Ovary (tissue), 3 donors: ENCODE data around the gene MAU2.

Experiments
- POLR2A ChIP-seq: fragments of 450-650 bp; IDR thresholded peaks from one replicate; pipeline ENCODE4 v1.6.1; 2017; ENCODE audit warnings: antibody characterized with exemption, mild to moderate bottlenecking, moderate library complexity
- TF ChIP-seq, protein P1 (sequence below), 3 donors: fragments of 450-650 bp in 2 of 3; fragments of 200-600 bp in 1 of 3; IDR thresholded peaks; one replicate each; pipeline versions ENCODE4 v1.5.1 to v1.8.0; 2016 to 2022; ENCODE audit warnings: antibody characterized with exemption in 3 of 3, mild to moderate bottlenecking in 1 of 3
- donor health status: DM: no; HTN: no; CAD: no.

DNA sequence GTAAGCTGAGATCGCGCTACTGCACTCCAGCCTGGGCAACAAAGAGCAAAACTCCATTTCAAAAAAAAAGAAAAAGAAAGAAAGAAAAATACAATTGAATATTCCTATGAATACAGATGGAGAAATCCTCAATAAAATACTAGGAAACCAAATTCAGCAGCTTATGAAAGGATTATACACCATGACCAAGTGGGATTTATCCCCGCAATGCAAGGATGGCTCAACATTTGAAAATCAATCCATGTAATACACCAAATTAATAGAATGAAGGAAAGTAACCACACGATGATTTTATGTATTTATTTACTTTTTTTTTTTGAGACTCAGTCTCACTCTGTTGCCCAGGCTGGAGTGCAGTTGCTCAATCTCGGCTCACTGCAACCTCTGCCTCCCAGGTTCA lies 28.0 kb upstream of the MAU2 start:
- TF ChIP-seq, protein P1, sequence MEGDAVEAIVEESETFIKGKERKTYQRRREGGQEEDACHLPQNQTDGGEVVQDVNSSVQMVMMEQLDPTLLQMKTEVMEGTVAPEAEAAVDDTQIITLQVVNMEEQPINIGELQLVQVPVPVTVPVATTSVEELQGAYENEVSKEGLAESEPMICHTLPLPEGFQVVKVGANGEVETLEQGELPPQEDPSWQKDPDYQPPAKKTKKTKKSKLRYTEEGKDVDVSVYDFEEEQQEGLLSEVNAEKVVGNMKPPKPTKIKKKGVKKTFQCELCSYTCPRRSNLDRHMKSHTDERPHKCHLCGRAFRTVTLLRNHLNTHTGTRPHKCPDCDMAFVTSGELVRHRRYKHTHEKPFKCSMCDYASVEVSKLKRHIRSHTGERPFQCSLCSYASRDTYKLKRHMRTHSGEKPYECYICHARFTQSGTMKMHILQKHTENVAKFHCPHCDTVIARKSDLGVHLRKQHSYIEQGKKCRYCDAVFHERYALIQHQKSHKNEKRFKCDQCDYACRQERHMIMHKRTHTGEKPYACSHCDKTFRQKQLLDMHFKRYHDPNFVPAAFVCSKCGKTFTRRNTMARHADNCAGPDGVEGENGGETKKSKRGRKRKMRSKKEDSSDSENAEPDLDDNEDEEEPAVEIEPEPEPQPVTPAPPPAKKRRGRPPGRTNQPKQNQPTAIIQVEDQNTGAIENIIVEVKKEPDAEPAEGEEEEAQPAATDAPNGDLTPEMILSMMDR (IDR thresholded peaks at IDR 0.05): no peak
- no peak for TF ChIP-seq POLR2A
